Neural cell (in vitro differentiated cells): ENCODE measurements around the gene ZNF597. TPM values are rescaled to one million over a fixed set of nuclear protein-coding genes. Genes with fewer than 3 reads are reported as not detected.

ENCODE experiments used
- H2AFZ ChIP-seq: fragments of 200-600, 300-800 bp; sonication (generic), shearing (Covaris generic); 2 replicates; pipeline ENCODE4 v1.6.0; 2014; ENCODE audit warnings: low read depth, mild to moderate bottlenecking, antibody characterized with exemption, low read length, moderate library complexity
- H3F3A ChIP-seq: fragments of 200-600 bp; shearing (Covaris generic); 2 replicates; pipeline ENCODE4 v1.6.1; 2016; ENCODE audit warnings: mild to moderate bottlenecking, moderate library complexity, mixed read lengths, antibody characterized with exemption, low read length; ENCODE audit not compliant: insufficient read depth, poor library complexity, severe bottlenecking
- H3K27ac ChIP-seq: fragments of 200-600, 300-800 bp; sonication (generic), shearing (Covaris generic); 2 replicates; pipeline ENCODE4 v1.5.1; 2014; ENCODE audit warnings: mild to moderate bottlenecking, low read length, moderate library complexity
- H3K27me3 ChIP-seq: fragments of 300-800, 200-600 bp; sonication (generic), shearing (Covaris generic); 2 replicates; pipeline ENCODE4 v1.6.0; 2014; ENCODE audit warnings: mild to moderate bottlenecking, low read depth, low read length, moderate library complexity; ENCODE audit not compliant: insufficient read depth
- H3K36me3 ChIP-seq: fragments of 300-800, 200-600 bp; sonication (generic), shearing (Covaris generic); 2 replicates; pipeline ENCODE4 v1.5.1; 2014; ENCODE audit warnings: mild to moderate bottlenecking, antibody characterized with exemption, low read length, moderate library complexity; ENCODE audit not compliant: insufficient read depth
- H3K4me2 ChIP-seq: fragments of 300-800, 200-600 bp; sonication (generic), shearing (Covaris generic); 2 replicates; pipeline ENCODE4 v1.6.0; 2014; ENCODE audit warnings: mild to moderate bottlenecking, low read length
- H3K4me3 ChIP-seq: fragments of 300-800, 200-600 bp; sonication (generic), shearing (Covaris generic); 2 replicates; pipeline ENCODE4 v1.5.1; 2014; ENCODE audit warnings: mild to moderate bottlenecking, low read length, moderate library complexity
- H3K79me2 ChIP-seq: fragments of 200-600 bp; shearing (Covaris generic); replicated peaks from 2 replicates; pipeline ENCODE4 v1.6.0; 2014; ENCODE audit warnings: mild to moderate bottlenecking, low read length, moderate library complexity; ENCODE audit not compliant: insufficient read depth
- H3K9ac ChIP-seq: fragments of 300-800, 200-600 bp; sonication (generic), shearing (Covaris generic); 2 replicates; pipeline ENCODE4 v1.6.1; 2016; ENCODE audit warnings: mild to moderate bottlenecking, low read length, mixed read lengths
- H3K9me2 ChIP-seq: fragments of 200-600 bp; shearing (Covaris generic); 2 replicates; pipeline ENCODE4 v1.6.1; 2016; ENCODE audit warnings: mild to moderate bottlenecking, low read length, mixed read lengths; ENCODE audit not compliant: insufficient read depth
- H3K9me3 ChIP-seq: fragments of 200-600, 300-800 bp; sonication (generic), shearing (Covaris generic); 2 replicates; pipeline ENCODE4 v1.6.1; 2016; ENCODE audit warnings: mild to moderate bottlenecking, mixed run types, low read length, moderate library complexity, mixed read lengths
- H4K20me1 ChIP-seq: fragments of 200-600 bp; shearing (Covaris generic); 2 replicates; pipeline ENCODE4 v1.6.1; 2016; ENCODE audit warnings: mild to moderate bottlenecking, mixed run types; ENCODE audit not compliant: insufficient read depth
- CTCF ChIP-seq: fragments of 450-650 bp; IDR thresholded peaks from 2 replicates; pipeline ENCODE4 v1.5.1; 2014; ENCODE audit warnings: antibody characterized with exemption, mild to moderate bottlenecking, moderate library complexity; ENCODE audit not compliant: poor library complexity, severe bottlenecking
- EP300 ChIP-seq: fragments of 450-650 bp; conservative IDR thresholded peaks from 2 replicates; pipeline ENCODE4 v1.6.1; 2014; ENCODE audit warnings: antibody characterized with exemption, mild to moderate bottlenecking, moderate library complexity; ENCODE audit not compliant: poor library complexity, severe bottlenecking
- EZH2 ChIP-seq: fragments of 200-600, 300-800 bp; shearing (Covaris generic), sonication (generic); IDR thresholded peaks from 2 replicates; pipeline ENCODE4 v1.6.1; 2014; ENCODE audit warnings: antibody characterized with exemption, low read length, borderline replicate concordance, mild to moderate bottlenecking; ENCODE audit not compliant: insufficient read depth, poor library complexity, severe bottlenecking
- MXI1 ChIP-seq: fragments of 450-650 bp; conservative IDR thresholded peaks from 2 replicates; pipeline ENCODE4 v1.6.1; 2014; ENCODE audit warnings: antibody characterized with exemption, mild to moderate bottlenecking; ENCODE audit not compliant: poor library complexity, severe bottlenecking
- POLR2AphosphoS5 ChIP-seq: IDR thresholded peaks from 2 replicates; pipeline ENCODE4 v1.6.1; 2012
- RAD21 ChIP-seq: fragments of 450-650 bp; conservative IDR thresholded peaks from 2 replicates; pipeline ENCODE4 v1.6.1; 2014; ENCODE audit warnings: antibody characterized with exemption, mild to moderate bottlenecking, moderate library complexity
- REST ChIP-seq: IDR thresholded peaks from 2 replicates; pipeline ENCODE4 v1.6.1; 2012; ENCODE audit warnings: borderline replicate concordance
- SMC3 ChIP-seq: fragments of 450-650 bp; conservative IDR thresholded peaks from 2 replicates; pipeline ENCODE4 v1.6.1; 2014; ENCODE audit warnings: antibody characterized with exemption, mild to moderate bottlenecking, moderate library complexity; ENCODE audit not compliant: poor library complexity
- TAF1 ChIP-seq: IDR thresholded peaks from 2 replicates; pipeline ENCODE4 v1.6.1; 2012; ENCODE audit warnings: low read depth
- polyA plus RNA-seq: library from polyadenylated mRNA; depleted of rRNA; stranded (reverse); fragments of >200 nt; gene quantifications from 2 replicates; pipeline ENCODE4 v1.2.3, GENCODE V29; 2014

The ZNF597 gene
- polyA plus RNA-seq, 1 donor from 2014 or later = 2.0 TPM

GRCh38 chr16:3481696-3482658, 38.7 kb upstream of the ZNF597 start:
- Histone ChIP-seq H3K27me3 (no peaks in the 10 kb centered on the region), H3K4me3 (no peak overlapping the region), H3K9me3 (no peaks in the 10 kb centered on the region), H3K79me2 (no peaks in the 10 kb centered on the region), H3F3A (no peaks in the 10 kb centered on the region), H3K9me2 (no peaks in the 10 kb centered on the region), H3K9ac (no peak overlapping the region), H2AFZ (no peak overlapping the region), H3K27ac (no peak overlapping the region), H4K20me1 (no peaks in the 10 kb centered on the region), H3K4me2 (no peak overlapping the region), H3K36me3 (no peaks in the 10 kb centered on the region)
- no peak for TF ChIP-seq MXI1
- TF ChIP-seq RAD21 = no peak
- TF ChIP-seq TAF1 = no peak

DNA sequence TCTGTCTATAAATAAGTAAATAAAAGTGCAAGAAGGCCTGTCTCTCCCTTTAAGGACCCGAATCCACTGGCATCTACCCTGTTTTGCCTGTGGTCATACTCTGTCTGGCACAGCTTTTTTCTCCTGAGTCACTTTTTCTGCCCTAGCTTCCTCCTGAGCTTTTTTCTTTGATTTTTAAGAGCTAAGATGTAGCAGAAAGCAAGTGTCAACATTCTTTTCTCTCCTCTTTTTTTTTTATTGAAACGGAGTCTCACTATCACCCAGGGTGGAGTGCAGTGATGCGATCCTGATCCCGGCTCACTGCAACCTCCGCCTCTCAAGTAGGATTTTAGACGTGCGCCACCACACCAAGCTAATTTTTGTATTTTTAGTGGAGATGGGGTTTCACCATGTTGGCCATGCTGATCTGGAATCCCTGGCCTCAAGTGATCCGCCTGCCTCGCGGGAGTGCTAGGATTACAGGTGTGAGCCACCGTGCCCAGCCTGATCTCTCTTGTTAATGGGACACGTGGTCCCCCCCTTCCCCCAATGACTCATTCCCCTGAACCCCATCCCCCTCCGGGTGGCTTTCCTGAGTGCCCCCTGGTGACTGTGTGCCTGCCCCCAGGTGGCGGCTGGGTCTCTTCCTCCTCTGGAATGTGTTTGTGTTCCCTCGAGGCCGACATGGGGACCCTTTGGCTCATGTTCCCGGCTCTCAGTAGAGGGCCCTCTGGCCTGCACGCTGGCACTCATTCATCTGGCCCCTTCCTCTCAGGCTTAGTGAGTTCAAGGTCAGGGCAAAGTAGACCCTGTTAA, 37.8 kb upstream of the ZNF597 start:
- no peaks in the 10 kb centered on the region for H3K79me2 ChIP-seq
- no peak overlapping the region for H3K9ac ChIP-seq
- H4K20me1 ChIP-seq = no peaks in the 10 kb centered on the region
- H3K27ac ChIP-seq = no peak overlapping the region
- no peak overlapping the region for H3K4me3 ChIP-seq
- no peaks in the 10 kb centered on the region for H3K36me3 ChIP-seq
- no peak for TF ChIP-seq CTCF
- no peak for TF ChIP-seq TAF1
- TF ChIP-seq MXI1 = no peak
- TF ChIP-seq SMC3 = no peak
- no peak for TF ChIP-seq EP300
- no peak for TF ChIP-seq POLR2AphosphoS5
- TF ChIP-seq RAD21 = no peak
- TF ChIP-seq REST = no peak
- TF ChIP-seq EZH2 = no peak
- no peaks in the 10 kb centered on the region for H3K9me2 ChIP-seq
- no peaks in the 10 kb centered on the region for H3K27me3 ChIP-seq
- no peaks in the 10 kb centered on the region for H3K9me3 ChIP-seq
- no peak overlapping the region for H2AFZ ChIP-seq
- no peak overlapping the region for H3K4me2 ChIP-seq
- no peaks in the 10 kb centered on the region for H3F3A ChIP-seq
